HG03520 (cell line): Measurements from ENCODE around the gene RESF1.

Experiments
- ATAC-seq: cut with Tn5 transposase; IDR thresholded peaks from one replicate; pipeline ENCODE4 v1.9.1; 2021; ENCODE audit warnings: mild to moderate bottlenecking, moderate library complexity; ENCODE audit not compliant: unreplicated experiment

Gene RESF1

DNA sequence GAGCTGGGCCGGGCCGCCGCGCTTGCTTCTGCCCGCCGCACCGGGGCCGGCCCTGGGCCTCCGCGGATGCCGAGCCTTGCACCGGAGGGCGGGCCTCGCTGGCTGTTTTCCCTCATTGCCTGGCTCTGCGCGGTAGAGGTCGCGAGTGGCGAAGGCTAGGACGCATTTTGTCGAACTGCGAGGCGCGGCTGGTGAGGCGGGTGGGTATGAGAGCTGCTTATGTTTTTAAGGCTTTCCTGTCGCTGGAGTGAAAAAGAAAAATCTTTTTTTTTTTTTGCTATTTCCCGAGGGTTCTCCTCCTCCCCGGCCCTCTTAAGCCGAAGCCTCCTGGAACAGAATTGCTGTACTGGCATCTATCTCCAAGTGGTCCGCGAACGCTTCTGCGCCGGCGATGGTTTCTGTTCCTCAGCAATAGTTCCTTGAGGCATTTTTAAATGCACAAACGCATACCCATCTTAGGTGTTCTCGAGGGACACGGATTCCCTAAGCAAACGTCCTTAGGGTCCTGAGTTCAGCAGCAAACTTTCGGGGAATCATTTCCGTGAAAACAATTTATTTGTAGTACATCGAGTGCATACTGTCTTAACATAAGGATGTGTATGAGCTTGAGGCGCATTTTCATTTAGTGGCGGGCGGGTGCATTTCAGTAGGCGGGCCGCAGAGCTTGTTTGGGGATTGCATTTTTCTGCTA is 631 bp downstream of the RESF1 start:
- peak; percentile 46 for ATAC-seq

DNA sequence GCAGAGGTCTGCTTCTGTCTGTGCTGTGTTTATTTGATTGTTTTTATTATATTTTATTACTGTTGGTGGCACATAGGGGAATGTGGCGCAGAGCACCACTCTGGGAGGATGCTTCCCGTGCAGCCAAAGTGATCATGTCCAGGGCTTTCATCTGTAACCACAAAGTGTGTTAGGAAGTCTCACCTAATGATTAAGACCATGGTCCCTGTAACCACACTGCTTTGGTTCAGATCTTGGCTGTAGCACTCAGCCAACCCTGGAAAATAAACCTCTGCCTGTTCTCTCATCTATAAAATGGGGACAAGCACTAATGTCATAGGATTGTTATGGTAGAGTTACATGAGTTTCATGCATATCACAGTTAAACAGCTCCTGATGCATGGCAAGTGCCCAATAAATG is 1.9 kb downstream of the RESF1 start:
- no peak for ATAC-seq

- no peak for ATAC-seq
Measured at GRCh38 chr12:31962076-31962475, 2.9 kb downstream of the RESF1 start.

- no peak for ATAC-seq
Measured at GRCh38 chr12:31964280-31964679, 5.1 kb downstream of the RESF1 start.

DNA sequence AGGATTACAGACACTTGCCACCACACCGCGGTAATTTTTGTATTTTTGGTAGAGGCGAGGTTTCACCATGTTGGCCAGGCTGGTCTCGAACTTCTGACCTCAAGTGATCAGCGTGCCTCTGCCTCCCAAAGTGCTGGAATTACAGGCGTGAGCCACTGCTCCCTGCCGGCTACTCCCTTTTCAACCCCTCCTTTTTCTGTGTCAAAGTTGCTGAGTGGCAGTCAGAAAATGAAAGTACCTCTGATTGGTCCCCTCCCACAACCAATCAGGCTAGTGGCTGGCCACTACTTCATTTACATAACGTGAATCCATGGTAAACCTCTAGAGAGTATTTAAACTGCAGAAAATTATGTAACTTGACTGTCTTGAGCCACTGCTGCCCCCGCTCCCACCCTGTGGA is 5.9 kb downstream of the RESF1 start:
- no peak for ATAC-seq

GRCh38 chr12:31966558-31967205 is 7.5 kb downstream of the RESF1 start:
- ATAC-seq: no peak

GRCh38 chr12:31967539-31967938 is 8.3 kb downstream of the RESF1 start:
- ATAC-seq: no peak

DNA sequence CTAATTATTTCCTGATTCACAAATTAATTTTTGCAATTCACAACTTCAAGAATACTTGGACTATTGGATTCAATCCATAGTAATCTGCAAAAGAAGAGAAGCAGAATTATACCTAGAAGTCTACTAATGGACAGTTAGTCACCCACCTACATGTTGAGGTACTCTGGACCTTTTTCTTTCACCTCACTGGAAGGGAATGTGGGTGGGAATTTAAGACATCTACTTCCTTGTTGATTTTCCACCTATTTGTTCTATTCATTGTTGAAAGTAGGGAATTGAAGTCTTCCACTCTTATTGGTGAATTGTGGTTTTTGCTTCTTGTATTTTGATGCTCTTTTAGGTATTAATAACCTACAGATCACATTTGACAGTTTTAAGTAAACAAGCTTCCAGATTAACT is 11.0 kb downstream of the RESF1 start:
- ATAC-seq: no peak

- no peak for ATAC-seq
Measured at GRCh38 chr12:31973818-31974217, 14.6 kb downstream of the RESF1 start.

- ATAC-seq: no peak
Measured at GRCh38 chr12:31974673-31975072, 15.5 kb downstream of the RESF1 start.

DNA sequence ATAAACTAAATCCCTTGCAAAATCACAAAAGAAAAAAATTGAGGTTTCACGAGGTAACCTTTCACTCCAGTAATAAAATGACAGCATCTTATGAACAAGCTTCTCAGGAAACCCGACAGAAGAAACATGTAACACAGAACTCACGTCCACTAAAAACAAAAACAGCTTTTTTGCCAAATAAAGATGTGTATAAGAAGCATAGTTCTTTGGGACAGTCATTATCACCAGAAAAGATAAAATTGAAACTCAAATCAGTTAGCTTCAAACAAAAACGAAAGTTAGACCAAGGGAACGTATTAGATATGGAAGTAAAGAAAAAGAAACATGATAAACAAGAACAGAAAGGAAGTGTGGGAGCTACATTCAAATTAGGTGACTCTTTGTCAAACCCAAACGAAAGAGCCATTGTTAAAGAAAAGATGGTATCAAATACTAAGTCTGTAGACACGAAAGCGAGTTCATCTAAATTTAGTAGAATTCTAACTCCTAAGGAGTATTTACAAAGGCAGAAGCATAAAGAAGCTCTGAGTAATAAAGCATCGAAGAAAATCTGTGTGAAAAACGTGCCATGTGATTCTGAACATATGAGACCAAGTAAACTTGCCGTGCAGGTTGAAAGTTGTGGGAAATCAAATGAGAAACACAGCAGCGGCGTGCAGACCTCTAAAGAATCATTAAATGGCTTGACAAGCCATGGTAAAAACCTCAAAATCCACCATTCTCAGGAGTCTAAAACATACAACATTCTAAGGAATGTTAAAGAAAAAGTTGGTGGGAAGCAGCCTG is 25.8 kb downstream of the RESF1 start:
- no peak for ATAC-seq

- no peak for ATAC-seq
Measured at GRCh38 chr12:31985832-31986231, 26.6 kb downstream of the RESF1 start.

DNA sequence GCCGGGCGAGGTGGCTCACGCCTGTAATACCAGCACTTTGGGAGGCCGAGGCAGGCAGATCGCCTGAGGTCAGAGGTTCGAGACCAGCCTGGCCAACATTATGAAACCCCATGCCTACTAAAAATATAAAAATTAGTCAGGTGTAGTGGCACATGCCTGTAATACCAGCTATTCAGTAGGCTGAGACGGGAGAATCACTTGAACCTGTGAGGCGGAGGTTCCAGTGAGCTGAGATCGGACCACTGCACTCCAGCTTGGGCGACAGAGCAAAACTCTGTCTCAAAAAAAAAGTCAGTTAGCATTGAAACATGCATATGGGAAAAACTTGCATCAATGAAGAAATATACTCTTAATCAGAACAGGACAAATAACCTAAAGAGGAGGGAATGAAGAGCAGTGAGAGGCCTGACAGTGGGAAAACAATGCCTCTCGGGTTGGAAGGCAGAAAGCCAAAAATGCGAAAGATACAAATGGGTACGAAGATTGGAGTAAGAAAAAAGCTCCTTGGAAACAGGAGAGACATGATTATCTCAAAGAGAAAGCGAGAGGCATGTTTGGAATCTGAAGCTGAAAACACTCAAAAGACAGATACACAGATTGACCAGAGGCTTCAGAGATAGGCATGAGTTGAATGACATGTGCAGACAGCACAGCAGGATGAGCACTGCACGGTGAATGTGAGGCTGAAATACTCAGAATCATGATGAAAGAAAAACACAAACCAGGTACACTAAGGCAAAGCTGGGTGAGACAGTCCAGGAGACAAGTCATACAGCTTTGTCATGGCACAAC is 30.6 kb downstream of the RESF1 start:
- no peak for ATAC-seq

- no peak for ATAC-seq
Measured at GRCh38 chr12:31991146-31991545, 31.9 kb downstream of the RESF1 start.

- ATAC-seq: no peak
Measured at GRCh38 chr12:31991815-31992214, 32.6 kb downstream of the RESF1 start.

DNA sequence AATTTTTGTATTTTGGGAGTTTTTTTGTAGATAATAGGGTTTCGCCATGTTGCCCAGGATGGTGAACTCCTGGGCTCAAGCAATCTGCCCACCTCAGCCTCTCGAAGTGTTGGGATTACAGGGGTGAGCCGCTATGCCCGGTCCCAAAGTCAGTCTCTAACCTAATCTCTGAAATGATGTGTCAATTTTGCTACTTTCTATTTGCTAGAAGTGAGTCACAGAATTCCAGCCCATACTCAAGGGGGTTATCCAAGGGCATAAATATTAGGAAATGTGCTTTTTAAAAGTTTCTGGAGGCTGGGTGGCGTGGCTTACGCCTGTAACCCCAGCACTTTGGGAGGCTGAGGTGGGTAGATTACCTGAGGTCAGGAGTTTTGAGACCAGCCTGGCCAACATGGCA is 40.5 kb downstream of the RESF1 start:
- no peak for ATAC-seq

- ATAC-seq: no peak
Measured at GRCh38 chr12:32000373-32001005, 41.3 kb downstream of the RESF1 start.

DNA sequence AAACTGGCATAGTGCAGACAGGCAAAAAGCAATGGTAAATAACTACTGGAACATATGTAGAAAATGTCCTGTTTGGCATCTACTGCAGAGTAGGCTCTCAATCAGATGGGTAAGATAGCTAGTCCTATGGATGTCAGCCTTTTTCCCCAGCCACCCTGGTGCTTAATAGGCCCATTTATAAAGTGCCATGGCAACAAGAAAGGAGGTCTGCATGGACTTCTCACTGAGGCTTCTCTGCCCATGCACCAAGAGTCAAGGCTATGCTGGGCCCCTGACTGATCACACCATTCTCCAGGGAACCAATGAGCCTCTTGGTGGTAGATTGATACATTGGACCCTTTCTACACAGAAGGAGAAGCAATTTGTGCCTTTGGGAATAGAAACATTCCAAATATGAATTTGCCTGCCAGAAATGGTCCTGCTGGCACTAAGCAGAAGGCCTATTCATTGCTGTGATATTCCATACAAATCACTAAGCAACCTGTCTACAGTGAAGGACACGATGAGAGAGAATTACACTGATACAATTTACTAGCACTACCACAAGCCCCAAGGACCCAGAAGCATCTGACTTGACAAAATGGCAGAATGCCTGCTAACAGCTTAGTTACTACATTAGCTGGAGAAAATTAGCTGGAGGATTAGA is 43.8 kb downstream of the RESF1 start:
- no peak for ATAC-seq

GRCh38 chr12:32003654-32004053 is 44.4 kb downstream of the RESF1 start:
- no peak for ATAC-seq

GRCh38 chr12:32005496-32006125 is 46.4 kb downstream of the RESF1 start:
- ATAC-seq: no peak
